Neuronal stem cell (in vitro differentiated cells): Measurements from ENCODE around the gene LARGE2.
"Not testable (repeated sequence)": the region's sequence is repeated elsewhere in the genome, so short reads cannot be mapped to it uniquely, and the experiment has no call there.

Experiments
- DNase-seq: peaks from one replicate; pipeline ENCODE4 v3.0.0-alpha.2; 2013; ENCODE audit warnings: low spot score
- H2AFZ ChIP-seq: one replicate; pipeline ENCODE4 v1.6.1; 2013; ENCODE audit warnings: mild to moderate bottlenecking, low read length, inconsistent platforms
- H2AK5ac ChIP-seq: 2 replicates; pipeline ENCODE4 v1.6.1; 2013; ENCODE audit warnings: low read depth, mild to moderate bottlenecking, inconsistent platforms, low read length, moderate library complexity, mixed read lengths
- H2BK120ac ChIP-seq: 2 replicates; pipeline ENCODE4 v1.6.1; 2013; ENCODE audit warnings: low read depth, mild to moderate bottlenecking, inconsistent platforms, low read length, moderate library complexity, mixed read lengths
- H2BK12ac ChIP-seq: one replicate; pipeline ENCODE4 v1.6.1; 2013; ENCODE audit warnings: low read length, inconsistent platforms
- H2BK15ac ChIP-seq: 2 replicates; pipeline ENCODE4 v1.6.1; 2013; ENCODE audit warnings: mild to moderate bottlenecking, low read length, inconsistent platforms, mixed read lengths
- H2BK5ac ChIP-seq: one replicate; pipeline ENCODE4 v1.6.1; 2013; ENCODE audit warnings: inconsistent platforms, mild to moderate bottlenecking, low read length, moderate library complexity
- H3K14ac ChIP-seq: one replicate; pipeline ENCODE4 v1.6.1; 2013; ENCODE audit warnings: low read length, inconsistent platforms
- H3K18ac ChIP-seq: 2 replicates; pipeline ENCODE4 v1.6.1; 2013; ENCODE audit warnings: low read length, inconsistent platforms
- H3K23ac ChIP-seq: 2 replicates; pipeline ENCODE4 v1.6.1; 2013; ENCODE audit warnings: low read depth, mild to moderate bottlenecking, mixed read lengths, low read length, inconsistent platforms; ENCODE audit not compliant: poor library complexity
- H3K27ac ChIP-seq: replicated peaks from 3 replicates; pipeline ENCODE4 v1.5.1; 2013; ENCODE audit warnings: low read length, inconsistent platforms
- H3K27me3 ChIP-seq, 3 experiments: 2 replicates each; pipeline ENCODE4 v1.6.1; 2013; ENCODE audit warnings: low read length in 3 of 3, mild to moderate bottlenecking in 2 of 3, inconsistent platforms in 1 of 3, low read depth in 1 of 3, mixed read lengths in 1 of 3, moderate library complexity in 1 of 3; ENCODE audit not compliant: control insufficient read depth in 3 of 3, insufficient read depth in 3 of 3
- H3K36me3 ChIP-seq, 2 donors: replicated peaks in 1 of 2; 2 replicates each; pipeline ENCODE4 v1.6.1; 2013; ENCODE audit warnings: low read length in 2 of 2; ENCODE audit not compliant: control insufficient read depth in 2 of 2, insufficient read depth in 2 of 2
- H3K4ac ChIP-seq: 2 replicates; pipeline ENCODE4 v1.6.1; 2013; ENCODE audit warnings: inconsistent platforms, mild to moderate bottlenecking, low read length, moderate library complexity
- H3K4me1 ChIP-seq, 2 donors: 1 replicate in 1 of 2; 2 replicates in 1 of 2; pipeline ENCODE4 v1.6.1; 2013; ENCODE audit warnings: low read length in 2 of 2, low read depth in 1 of 2; ENCODE audit not compliant: control insufficient read depth in 2 of 2, insufficient read depth in 1 of 2
- H3K4me2 ChIP-seq: one replicate; pipeline ENCODE4 v1.6.1; 2013; ENCODE audit warnings: mild to moderate bottlenecking, low read length, inconsistent platforms; ENCODE audit not compliant: insufficient read depth, poor library complexity, severe bottlenecking
- H3K4me3 ChIP-seq, 2 donors: 2 replicates each; pipeline ENCODE4 v1.5.1; 2013; ENCODE audit warnings: low read length in 2 of 2, mild to moderate bottlenecking in 2 of 2, inconsistent platforms in 1 of 2, moderate library complexity in 1 of 2
- H3K79me1 ChIP-seq: one replicate; pipeline ENCODE4 v1.6.1; 2013; ENCODE audit warnings: low read depth, mild to moderate bottlenecking, inconsistent platforms, low read length, moderate library complexity
- H3K9ac ChIP-seq: one replicate; pipeline ENCODE4 v1.6.1; 2013; ENCODE audit warnings: mild to moderate bottlenecking, low read depth, low read length, inconsistent platforms; ENCODE audit not compliant: poor library complexity
- H3K9me3 ChIP-seq, 2 donors: replicated peaks in 1 of 2; 2 replicates each; pipeline versions ENCODE3 to v1.6.1; 2013; ENCODE audit warnings: low read length in 2 of 2, mild to moderate bottlenecking in 2 of 2, inconsistent platforms in 1 of 2, low read depth in 1 of 2, mixed read lengths in 1 of 2, moderate library complexity in 1 of 2; ENCODE audit not compliant: control insufficient read depth in 2 of 2, insufficient read depth in 1 of 2
- H4K8ac ChIP-seq: one replicate; pipeline ENCODE4 v1.6.1; 2013; ENCODE audit warnings: low read depth, mild to moderate bottlenecking, inconsistent platforms, low read length, moderate library complexity
- H4K91ac ChIP-seq: one replicate; pipeline ENCODE4 v1.6.1; 2013; ENCODE audit warnings: low read length, low read depth, mild to moderate bottlenecking, inconsistent platforms; ENCODE audit not compliant: poor library complexity
- WGBS, 2 donors: extraction: QIAGEN DNeasy Blood & Tissue Kit; methylation state at CpG; one replicate each; pipeline ENCODE4 v1.1.7; 2013; ENCODE audit warnings: missing lambda C conversion rate in 2 of 2, mixed read lengths in 1 of 2; ENCODE audit not compliant: insufficient read length in 2 of 2, insufficient replicate concordance in 1 of 2; ENCODE audit errors: extremely low coverage in 2 of 2; 5-methylcytosine and 5-hydroxymethylcytosine counted together

Gene LARGE2

DNA sequence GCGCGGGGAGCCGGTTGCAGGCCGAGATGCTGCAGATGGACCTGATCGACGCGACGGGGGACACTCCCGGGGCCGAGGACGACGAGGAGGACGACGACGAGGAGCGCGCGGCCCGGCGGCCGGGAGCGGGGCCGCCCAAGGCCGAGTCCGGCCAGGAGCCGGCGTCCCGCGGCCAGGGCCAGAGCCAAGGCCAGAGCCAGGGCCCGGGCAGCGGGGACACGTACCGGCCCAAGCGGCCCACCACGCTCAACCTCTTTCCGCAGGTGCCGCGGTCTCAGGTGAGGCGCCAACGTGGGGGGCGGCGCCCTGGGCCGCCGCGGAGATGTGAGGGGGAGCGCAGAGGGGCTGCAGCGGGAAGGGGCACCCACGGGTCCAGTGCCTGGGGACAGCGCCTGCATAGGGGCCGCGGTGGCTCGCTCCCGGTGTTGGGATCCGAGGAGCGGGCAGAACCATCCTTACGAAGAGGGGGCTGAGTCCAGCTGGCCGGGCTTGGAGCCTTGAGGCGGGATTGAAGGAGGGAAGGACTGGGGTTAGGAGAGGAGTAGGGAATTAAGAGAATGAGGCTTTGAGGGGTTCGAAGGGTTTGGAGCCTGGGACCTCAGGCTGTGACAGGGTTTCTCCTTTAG lies 22.2 kb upstream of the LARGE2 start:
- no CpG with 5 or more reads among the region's 59 CpGs for WGBS, 2 donors
- not testable (repeated sequence) for DNase-seq, H4K91ac ChIP-seq, H3K27ac ChIP-seq, H3K27me3 ChIP-seq, H2BK15ac ChIP-seq, H3K79me1 ChIP-seq, H3K4ac ChIP-seq, H3K9me3 ChIP-seq, H2BK120ac ChIP-seq, H2BK5ac ChIP-seq, H4K8ac ChIP-seq
- H3K18ac ChIP-seq = peak overlapping the region; percentile 86
- peak overlapping the region; percentile 57 for H3K23ac ChIP-seq
- peaks cover 29 to 43% of the 10 kb centered on the region in 2 donors for H3K4me1 ChIP-seq
- H2AFZ ChIP-seq = peak overlapping the region; percentile 93
- peak overlapping the region; percentile 46 for H2BK12ac ChIP-seq
- peak overlapping the region; percentile 85 for H3K9ac ChIP-seq
- H3K36me3 ChIP-seq = peaks cover 15 to 31% of the 10 kb centered on the region in 2 donors
- peak overlapping the region; percentile 86 for H3K14ac ChIP-seq
- H2AK5ac ChIP-seq = peak overlapping the region; percentile 14
- peak overlapping the region; percentile 87 for H3K4me2 ChIP-seq
- peak overlapping the region; percentile 79 to 84 for H3K4me3 ChIP-seq

DNA sequence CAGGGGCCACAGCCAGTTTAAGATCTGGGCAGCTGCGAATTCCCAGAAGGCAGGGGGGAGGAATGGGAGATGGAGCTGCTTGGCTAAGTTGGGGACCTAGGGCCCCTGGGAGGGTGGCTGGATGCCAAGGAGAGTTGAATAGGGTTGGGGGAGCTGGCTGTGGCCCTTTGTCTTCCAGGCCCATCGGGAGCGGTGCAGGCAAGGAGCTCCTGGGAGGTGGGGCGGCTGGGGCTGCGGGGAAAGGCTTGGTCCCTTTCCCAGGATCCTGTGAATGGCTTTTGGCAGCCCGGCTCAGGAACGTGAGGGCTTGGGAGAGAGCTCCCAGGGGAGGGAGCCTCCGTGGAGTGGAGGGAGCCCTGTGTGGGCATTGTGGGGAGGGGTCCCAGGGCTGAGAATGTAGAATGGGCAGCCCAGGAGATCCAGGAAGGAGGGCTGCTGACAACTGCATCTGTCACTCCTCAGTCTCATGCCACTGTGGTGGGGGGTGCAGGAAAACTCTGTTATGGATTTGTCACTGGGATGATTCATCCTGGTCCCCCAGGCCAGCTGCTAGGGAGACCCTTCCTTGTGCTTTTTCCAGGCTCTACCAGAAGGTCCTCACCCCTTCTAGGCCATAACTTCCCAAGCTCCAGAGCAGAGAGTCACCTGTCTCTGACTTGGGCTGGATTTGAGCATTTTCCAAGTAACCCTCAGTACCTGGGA lies 21.4 kb upstream of the LARGE2 start:
- H3K27ac ChIP-seq = no peak overlapping the region
- H3K14ac ChIP-seq = no peak overlapping the region
- WGBS, 2 donors = no CpG with 5 or more reads among the region's 8 CpGs
- H2BK120ac ChIP-seq = no peak overlapping the region
- H2BK5ac ChIP-seq = no peak overlapping the region
- no peak for DNase-seq
- no peak overlapping the region for H4K91ac ChIP-seq
- no peak overlapping the region for H3K4ac ChIP-seq
- H2AFZ ChIP-seq = peak overlapping the region; percentile 93
- H3K4me3 ChIP-seq = peak overlapping the region; percentile 79 to 84
- peaks cover 25 to 41% of the 10 kb centered on the region in 2 donors for H3K4me1 ChIP-seq
- H3K9ac ChIP-seq = peak overlapping the region; percentile 54
- peak overlapping the region; percentile 4 for H3K18ac ChIP-seq
- peak overlapping the region; percentile 57 for H3K23ac ChIP-seq
- peak overlapping the region; percentile 87 for H3K4me2 ChIP-seq
- no peak overlapping the region for H2BK12ac ChIP-seq
- H3K79me1 ChIP-seq = peaks cover 3% of the 10 kb centered on the region
- H2BK15ac ChIP-seq = peak overlapping the region; percentile 61
- peak overlapping the region; percentile 9 for H2AK5ac ChIP-seq
- peaks cover 0 to 7% (median 0%) of the 10 kb centered on the region in 3 experiments for H3K27me3 ChIP-seq
- no peak overlapping the region for H4K8ac ChIP-seq
- peaks cover 15 to 32% of the 10 kb centered on the region in 2 donors for H3K36me3 ChIP-seq
- H3K9me3 ChIP-seq = no peaks in the 10 kb centered on the region

DNA sequence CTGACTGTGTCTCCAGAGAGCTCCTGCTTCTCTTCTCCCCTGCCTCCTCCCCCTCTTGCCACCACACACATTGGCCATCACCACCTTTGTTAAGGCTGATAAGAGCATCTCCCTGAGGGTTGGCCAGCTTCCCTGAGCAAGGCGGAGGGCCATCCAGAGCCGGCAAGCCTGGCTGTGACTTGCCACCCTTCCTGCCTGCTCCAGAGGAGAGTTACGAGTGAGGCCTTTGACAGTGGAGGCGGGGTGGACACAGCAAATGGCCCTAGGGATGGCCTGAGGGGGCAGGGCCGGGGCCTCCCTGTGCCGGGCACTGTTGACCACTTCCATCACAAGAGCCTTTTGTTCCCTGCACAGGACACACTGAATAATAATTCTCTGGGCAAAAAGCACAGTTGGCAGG lies 20.8 kb upstream of the LARGE2 start:
- no peak overlapping the region for H3K4ac ChIP-seq
- H4K8ac ChIP-seq = no peak overlapping the region
- peaks cover 15 to 32% of the 10 kb centered on the region in 2 donors for H3K36me3 ChIP-seq
- H2AK5ac ChIP-seq = no peak overlapping the region
- H2BK5ac ChIP-seq = no peak overlapping the region
- H3K4me1 ChIP-seq = peaks cover 22 to 35% of the 10 kb centered on the region in 2 donors
- no peak overlapping the region for H2BK120ac ChIP-seq
- H3K14ac ChIP-seq = peak overlapping the region; percentile 31
- peak overlapping the region; percentile 9 for H3K9ac ChIP-seq
- no peak overlapping the region for H2BK15ac ChIP-seq
- H3K23ac ChIP-seq = no peak overlapping the region
- no peak overlapping the region for H3K4me2 ChIP-seq
- peaks cover 0 to 7% (median 0%) of the 10 kb centered on the region in 3 experiments for H3K27me3 ChIP-seq
- no CpG with 5 or more reads among the region's 6 CpGs for WGBS, 2 donors
- H4K91ac ChIP-seq = no peak overlapping the region
- H2AFZ ChIP-seq = no peak overlapping the region
- peak overlapping the region in 1 of 2 donors; percentile 79 for H3K4me3 ChIP-seq
- no peaks in the 10 kb centered on the region for H3K9me3 ChIP-seq
- no peak overlapping the region for H3K27ac ChIP-seq
- no peak overlapping the region for H2BK12ac ChIP-seq
- no peak overlapping the region for H3K18ac ChIP-seq
- no peak for DNase-seq
- peaks cover 3% of the 10 kb centered on the region for H3K79me1 ChIP-seq
